Panc1 (cell line): ENCODE measurements around the gene ARMC2. TPM values are rescaled to one million over a fixed set of nuclear protein-coding genes. Genes with fewer than 3 reads are reported as not detected.

Source experiments
- ATAC-seq: fragments of 200-7000 bp; cut with Tn5 transposase; 2 replicates; pipeline ENCODE4 v1.9.1; 2020; ENCODE audit warnings: mild to moderate bottlenecking, moderate library complexity
- BruUV-seq: library from RNA; stranded (reverse); fragments of 400-500 nt; replicated peaks from 2 replicates; lab custom pipeline; 2021; lab: Mats Ljungman, UMichigan
- CTCF ChIA-PET: fragments of 300-600 bp; sonication (Branson Sonifier 250); formaldehyde crosslinking; loops from one replicate; lab custom pipeline; 2022; ENCODE audit warnings: antibody characterized with exemption; lab: Charles Lee
- POLR2A ChIA-PET: fragments of 300-600 bp; sonication (Branson Sonifier 250); formaldehyde crosslinking; loops from one replicate; lab custom pipeline; 2022; ENCODE audit warnings: antibody characterized with exemption; lab: Charles Lee
- DNase-seq: peaks from one replicate; pipeline ENCODE4 v3.0.0-alpha.2; 2010; ENCODE audit warnings: low read depth, low spot score
- H3K27ac ChIP-seq: 2 replicates; pipeline ENCODE4 v1.5.1; 2011; ENCODE audit warnings: mild to moderate bottlenecking, low read length, inconsistent platforms
- H3K27me3 ChIP-seq: fragments of 200-500 bp; sonication (Bioruptor generic); 2 replicates; pipeline ENCODE4 v1.6.0; 2014; ENCODE audit warnings: low read length, inconsistent platforms; ENCODE audit not compliant: control insufficient read depth, insufficient read depth
- H3K36me3 ChIP-seq: fragments of 200-500 bp; sonication (Bioruptor generic); 2 replicates; pipeline ENCODE4 v1.5.1; 2014; ENCODE audit warnings: inconsistent platforms, mild to moderate bottlenecking, low read length, moderate library complexity; ENCODE audit not compliant: control insufficient read depth, insufficient read depth
- H3K4me1 ChIP-seq: 2 replicates; pipeline ENCODE4 v1.5.1; 2011; ENCODE audit warnings: inconsistent platforms, mild to moderate bottlenecking, low read length, moderate library complexity; ENCODE audit not compliant: control insufficient read depth, insufficient read depth
- H3K4me3 ChIP-seq, 2 experiments: 2 replicates each; pipeline ENCODE4 v1.5.1; 2011 to 2012; ENCODE audit warnings: low read depth in 2 of 2, low read length in 2 of 2, mild to moderate bottlenecking in 2 of 2, inconsistent platforms in 1 of 2, moderate library complexity in 1 of 2
- H3K9me3 ChIP-seq: fragments of 200-500 bp; sonication (Bioruptor generic); 2 replicates; pipeline ENCODE4 v1.5.1; 2014; ENCODE audit warnings: low read depth, mild to moderate bottlenecking, inconsistent platforms, low read length, moderate library complexity; ENCODE audit not compliant: control insufficient read depth, insufficient read depth
- POLR2AphosphoS5 ChIP-seq: IDR thresholded peaks from 2 replicates; pipeline ENCODE4 v1.6.1; 2012; ENCODE audit warnings: mild to moderate bottlenecking, low read depth, low read length, moderate library complexity
- SIN3A ChIP-seq: IDR thresholded peaks from 2 replicates; pipeline ENCODE4 v1.6.1; 2012; ENCODE audit warnings: low read depth, mild to moderate bottlenecking, low read length, moderate library complexity, borderline replicate concordance; ENCODE audit not compliant: insufficient read depth
- TCF7L2 ChIP-seq: IDR thresholded peaks from 2 replicates; pipeline ENCODE4 v1.6.1; 2011; ENCODE audit warnings: mild to moderate bottlenecking, low read depth, low read length, inconsistent platforms
- in situ Hi-C: cut with HindIII; loops from 2 replicates; pipeline ENCODE4 v1.10.0; 2016; ENCODE audit warnings: low sequenced_read_pairs, low pct_unique_long_range_greater_than_20kb
- intact Hi-C: fragments of 100-400 bp; cut with micrococcal nuclease; formaldehyde crosslinking; loops from one replicate; pipeline ENCODE4 v1.10.0; 2022; ENCODE audit not compliant: unreplicated experiment
- total RNA-seq: library from RNA; stranded (reverse); gene quantifications from one replicate; pipeline ENCODE4 v1.2.1, GENCODE V29; 2021; ENCODE audit not compliant: unreplicated experiment
- TF ChIP-seq, protein P1 (sequence below), 2 experiments: IDR thresholded peaks; 2 replicates each; pipeline ENCODE4 v1.6.1; 2011 to 2012; ENCODE audit warnings: low read depth in 2 of 2, control low read depth in 1 of 2, low read length in 1 of 2, mild to moderate bottlenecking in 1 of 2, moderate library complexity in 1 of 2; ENCODE audit not compliant: insufficient read depth in 1 of 2
- TF ChIP-seq, protein P2 (sequence below): fragments of 450-650 bp; IDR thresholded peaks from 2 replicates; pipeline ENCODE4 v1.5.1; 2017; ENCODE audit warnings: mild to moderate bottlenecking

ARMC2 gene
- total RNA-seq, 1 experiment from 2014 or later = 9.3 TPM

DNA sequence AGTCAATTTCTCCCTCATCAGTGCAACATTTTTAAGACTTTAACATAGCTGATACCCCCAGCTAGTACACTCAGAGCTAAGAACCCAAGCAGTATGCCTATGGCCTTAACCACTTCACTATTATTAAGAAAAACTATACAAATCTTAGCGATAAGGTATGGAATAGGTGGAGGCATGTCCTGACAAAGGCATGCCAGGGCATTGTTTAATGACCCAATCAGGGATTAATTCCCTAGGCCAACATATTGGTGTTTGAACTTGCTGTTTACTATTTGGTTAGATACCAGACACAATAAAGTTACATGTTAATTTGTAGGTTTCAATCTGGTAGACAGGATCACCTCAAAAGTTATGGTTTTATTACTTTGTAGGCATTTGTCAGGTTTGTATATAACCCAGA lies 93.1 kb downstream of the ARMC2 start:
- Histone ChIP-seq H3K4me3 (no peak overlapping the region), H3K27me3 (peaks cover 6% of the 10 kb centered on the region; the same call in 1 of the 2 replicates), H3K36me3 (no peaks in the 10 kb centered on the region), H3K9me3 (no peaks in the 10 kb centered on the region), H3K4me1 (no peaks in the 10 kb centered on the region), H3K27ac (no peak overlapping the region)
- no TSS peak for BruUV-seq
- no peak for DNase-seq
- no peak for ATAC-seq
- ChIA-PET POLR2A (no interaction called here), CTCF (interaction anchor here (0.6 kb wide), 1 partner anchor 68 kb away, joined by 3 read pairs; no protein-coding TSS in a partner anchor)
- no peak for TF ChIP-seq TCF7L2
- TF ChIP-seq, protein P1, sequence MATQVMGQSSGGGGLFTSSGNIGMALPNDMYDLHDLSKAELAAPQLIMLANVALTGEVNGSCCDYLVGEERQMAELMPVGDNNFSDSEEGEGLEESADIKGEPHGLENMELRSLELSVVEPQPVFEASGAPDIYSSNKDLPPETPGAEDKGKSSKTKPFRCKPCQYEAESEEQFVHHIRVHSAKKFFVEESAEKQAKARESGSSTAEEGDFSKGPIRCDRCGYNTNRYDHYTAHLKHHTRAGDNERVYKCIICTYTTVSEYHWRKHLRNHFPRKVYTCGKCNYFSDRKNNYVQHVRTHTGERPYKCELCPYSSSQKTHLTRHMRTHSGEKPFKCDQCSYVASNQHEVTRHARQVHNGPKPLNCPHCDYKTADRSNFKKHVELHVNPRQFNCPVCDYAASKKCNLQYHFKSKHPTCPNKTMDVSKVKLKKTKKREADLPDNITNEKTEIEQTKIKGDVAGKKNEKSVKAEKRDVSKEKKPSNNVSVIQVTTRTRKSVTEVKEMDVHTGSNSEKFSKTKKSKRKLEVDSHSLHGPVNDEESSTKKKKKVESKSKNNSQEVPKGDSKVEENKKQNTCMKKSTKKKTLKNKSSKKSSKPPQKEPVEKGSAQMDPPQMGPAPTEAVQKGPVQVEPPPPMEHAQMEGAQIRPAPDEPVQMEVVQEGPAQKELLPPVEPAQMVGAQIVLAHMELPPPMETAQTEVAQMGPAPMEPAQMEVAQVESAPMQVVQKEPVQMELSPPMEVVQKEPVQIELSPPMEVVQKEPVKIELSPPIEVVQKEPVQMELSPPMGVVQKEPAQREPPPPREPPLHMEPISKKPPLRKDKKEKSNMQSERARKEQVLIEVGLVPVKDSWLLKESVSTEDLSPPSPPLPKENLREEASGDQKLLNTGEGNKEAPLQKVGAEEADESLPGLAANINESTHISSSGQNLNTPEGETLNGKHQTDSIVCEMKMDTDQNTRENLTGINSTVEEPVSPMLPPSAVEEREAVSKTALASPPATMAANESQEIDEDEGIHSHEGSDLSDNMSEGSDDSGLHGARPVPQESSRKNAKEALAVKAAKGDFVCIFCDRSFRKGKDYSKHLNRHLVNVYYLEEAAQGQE (IDR thresholded peaks at IDR 0.05; ENCODE audit: insufficient read depth in 1 of 2, low read depth in 2 of 2, low read length in 1 of 2) = no peak
- intact Hi-C loops (no loop called here), in situ Hi-C loops (no loop called here)

DNA sequence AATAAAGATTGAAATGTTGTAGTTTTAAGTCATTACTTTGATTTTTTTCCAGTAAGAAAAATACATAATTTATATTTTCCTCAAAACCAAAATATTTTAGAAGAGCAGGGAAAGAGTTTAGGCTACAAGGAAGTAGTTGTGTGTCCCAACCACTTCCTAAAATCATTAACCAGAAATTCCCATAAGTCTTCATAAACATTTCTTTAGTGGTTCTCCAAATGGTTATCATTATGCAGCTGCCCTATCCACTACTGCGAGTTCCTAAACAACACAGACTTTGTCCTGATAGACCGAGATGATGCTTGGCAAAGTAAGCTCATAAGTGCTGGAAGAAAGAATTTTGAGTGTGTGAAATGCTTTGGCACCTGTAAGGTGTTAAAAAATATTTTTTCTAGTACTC lies 93.6 kb downstream of the ARMC2 start:
- no peaks in the 10 kb centered on the region for H3K4me1 ChIP-seq
- in situ Hi-C loops (no loop called here), intact Hi-C loops (no loop called here)
- H3K9me3 ChIP-seq = no peaks in the 10 kb centered on the region
- no peaks in the 10 kb centered on the region for H3K36me3 ChIP-seq
- CTCF ChIA-PET = no interaction called here
- H3K27ac ChIP-seq = no peak overlapping the region
- ATAC-seq (no peak), DNase-seq (no peak)
- TF ChIP-seq, protein P2, sequence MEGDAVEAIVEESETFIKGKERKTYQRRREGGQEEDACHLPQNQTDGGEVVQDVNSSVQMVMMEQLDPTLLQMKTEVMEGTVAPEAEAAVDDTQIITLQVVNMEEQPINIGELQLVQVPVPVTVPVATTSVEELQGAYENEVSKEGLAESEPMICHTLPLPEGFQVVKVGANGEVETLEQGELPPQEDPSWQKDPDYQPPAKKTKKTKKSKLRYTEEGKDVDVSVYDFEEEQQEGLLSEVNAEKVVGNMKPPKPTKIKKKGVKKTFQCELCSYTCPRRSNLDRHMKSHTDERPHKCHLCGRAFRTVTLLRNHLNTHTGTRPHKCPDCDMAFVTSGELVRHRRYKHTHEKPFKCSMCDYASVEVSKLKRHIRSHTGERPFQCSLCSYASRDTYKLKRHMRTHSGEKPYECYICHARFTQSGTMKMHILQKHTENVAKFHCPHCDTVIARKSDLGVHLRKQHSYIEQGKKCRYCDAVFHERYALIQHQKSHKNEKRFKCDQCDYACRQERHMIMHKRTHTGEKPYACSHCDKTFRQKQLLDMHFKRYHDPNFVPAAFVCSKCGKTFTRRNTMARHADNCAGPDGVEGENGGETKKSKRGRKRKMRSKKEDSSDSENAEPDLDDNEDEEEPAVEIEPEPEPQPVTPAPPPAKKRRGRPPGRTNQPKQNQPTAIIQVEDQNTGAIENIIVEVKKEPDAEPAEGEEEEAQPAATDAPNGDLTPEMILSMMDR = no peak
- TF ChIP-seq TCF7L2 (no peak), SIN3A (no peak), POLR2AphosphoS5 (no peak)
- TF ChIP-seq, protein P1 (IDR thresholded peaks at IDR 0.05; ENCODE audit: insufficient read depth in 1 of 2, low read depth in 2 of 2, low read length in 1 of 2) = no peak
- peaks cover 8% of the 10 kb centered on the region; the same call in 1 of the 2 replicates for H3K27me3 ChIP-seq
- BruUV-seq = no TSS peak
- H3K4me3 ChIP-seq = no peak overlapping the region
- POLR2A ChIA-PET = no interaction called here
